Subcutaneous abdominal adipose tissue (tissue), 5 donors: ENCODE measurements around the gene DIPK1B.

Experiments
- H3K27ac ChIP-seq: one replicate; pipeline ENCODE4 v1.7.0; 2013; ENCODE audit warnings: low read depth, mild to moderate bottlenecking, inconsistent platforms, low read length, moderate library complexity
- H3K27me3 ChIP-seq, 5 donors: one replicate each; pipeline ENCODE4 v1.7.0; 2013; ENCODE audit warnings: low read length in 5 of 5, inconsistent platforms in 1 of 5; ENCODE audit not compliant: control insufficient read depth in 5 of 5, insufficient read depth in 4 of 5
- H3K36me3 ChIP-seq, 5 donors: one replicate each; pipeline ENCODE4 v1.7.0; 2013; ENCODE audit warnings: low read length in 5 of 5; ENCODE audit not compliant: control insufficient read depth in 5 of 5, insufficient read depth in 5 of 5
- H3K4me1 ChIP-seq, 5 donors: one replicate each; pipeline ENCODE4 v1.7.0; 2013; ENCODE audit warnings: low read length in 5 of 5, mild to moderate bottlenecking in 3 of 5, moderate library complexity in 1 of 5; ENCODE audit not compliant: control insufficient read depth in 5 of 5, insufficient read depth in 5 of 5
- H3K4me3 ChIP-seq, 5 donors: one replicate each; pipeline ENCODE4 v1.7.0; 2013; ENCODE audit warnings: low read length in 5 of 5, low read depth in 1 of 5
- H3K9ac ChIP-seq, 5 donors: one replicate each; pipeline ENCODE4 v1.7.0; 2013; ENCODE audit warnings: low read length in 5 of 5, mild to moderate bottlenecking in 4 of 5, moderate library complexity in 3 of 5
- H3K9me3 ChIP-seq, 5 donors: one replicate each; pipeline ENCODE4 v1.7.0; 2013; ENCODE audit warnings: low read length in 5 of 5; ENCODE audit not compliant: control insufficient read depth in 5 of 5
- donor health status: healthy.
- donor health status: healthy.
- donor health status: healthy.
- donor health status: healthy.
- donor health status: healthy.

The DIPK1B gene

DNA sequence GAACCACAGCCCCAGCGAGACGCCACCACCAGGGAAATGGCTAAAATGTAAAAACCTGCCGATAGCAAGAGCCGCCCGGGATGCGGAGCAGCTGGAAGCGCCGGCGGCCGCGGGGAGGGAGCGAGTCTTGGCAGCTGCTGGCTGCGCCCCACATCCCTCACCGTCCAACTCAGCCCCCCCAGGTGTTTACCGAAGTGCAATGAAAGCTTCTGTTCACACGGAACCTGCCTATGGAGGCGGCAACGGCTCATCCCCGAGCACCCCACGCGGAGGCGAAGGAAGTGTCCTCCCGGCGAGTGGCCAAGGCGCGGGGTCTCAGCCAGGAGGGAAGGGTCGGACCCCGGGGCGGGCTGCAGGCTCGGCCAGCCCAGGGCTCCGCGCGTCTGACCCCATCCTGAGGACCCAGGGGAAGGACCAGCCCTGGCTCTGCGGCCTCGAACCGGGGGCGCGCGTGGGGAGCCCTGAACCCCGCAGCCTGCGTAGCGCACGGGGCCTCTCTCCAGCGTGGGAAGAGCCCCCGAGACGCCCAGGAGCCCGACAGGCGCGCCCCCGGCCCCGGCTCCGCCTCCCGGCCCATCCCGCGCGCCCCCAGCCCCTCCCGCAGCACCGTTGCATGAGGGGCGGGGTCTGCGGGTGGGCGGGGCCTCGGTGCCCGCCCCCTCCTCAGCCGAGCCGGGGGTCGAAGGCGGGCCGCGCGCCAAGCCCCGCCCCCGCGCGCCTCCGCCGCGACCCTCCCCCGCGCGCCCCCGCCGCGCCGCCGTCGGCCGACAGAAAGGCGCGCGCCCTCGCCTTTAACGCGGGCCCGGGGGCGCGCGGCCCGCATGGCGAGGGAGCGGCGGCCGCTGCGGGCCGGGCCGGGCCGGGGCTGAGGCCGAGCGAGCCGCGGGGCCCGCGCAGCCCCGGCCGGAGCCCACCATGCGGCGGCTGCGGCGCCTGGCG lies at the start of gene DIPK1B:
Gene DIPK1B, plus strand, starts transcription at position 822 of the 939 bp plus-strand sequence. Its CDS starts 94 bp downstream, at position 916.
- H3K27ac ChIP-seq: peak within 1 kb of the TSS; percentile 85
- H3K9ac ChIP-seq: peak within 1 kb of the TSS in 3 of 5 donors; percentile 25 to 42 (median 39)
- peaks cover 0 to 5% (median 3%) of the 10 kb centered on the region in 5 donors for H3K27me3 ChIP-seq
- H3K9me3 ChIP-seq: no peaks in the 10 kb centered on the region
- no peaks in the 10 kb centered on the region for H3K36me3 ChIP-seq
- peak within 1 kb of the TSS in 3 of 5 donors; percentile 36 to 56 (median 47) for H3K4me3 ChIP-seq
- peaks cover 0 to 42% (median 39%) of the 10 kb centered on the region in 5 donors for H3K4me1 ChIP-seq

DNA sequence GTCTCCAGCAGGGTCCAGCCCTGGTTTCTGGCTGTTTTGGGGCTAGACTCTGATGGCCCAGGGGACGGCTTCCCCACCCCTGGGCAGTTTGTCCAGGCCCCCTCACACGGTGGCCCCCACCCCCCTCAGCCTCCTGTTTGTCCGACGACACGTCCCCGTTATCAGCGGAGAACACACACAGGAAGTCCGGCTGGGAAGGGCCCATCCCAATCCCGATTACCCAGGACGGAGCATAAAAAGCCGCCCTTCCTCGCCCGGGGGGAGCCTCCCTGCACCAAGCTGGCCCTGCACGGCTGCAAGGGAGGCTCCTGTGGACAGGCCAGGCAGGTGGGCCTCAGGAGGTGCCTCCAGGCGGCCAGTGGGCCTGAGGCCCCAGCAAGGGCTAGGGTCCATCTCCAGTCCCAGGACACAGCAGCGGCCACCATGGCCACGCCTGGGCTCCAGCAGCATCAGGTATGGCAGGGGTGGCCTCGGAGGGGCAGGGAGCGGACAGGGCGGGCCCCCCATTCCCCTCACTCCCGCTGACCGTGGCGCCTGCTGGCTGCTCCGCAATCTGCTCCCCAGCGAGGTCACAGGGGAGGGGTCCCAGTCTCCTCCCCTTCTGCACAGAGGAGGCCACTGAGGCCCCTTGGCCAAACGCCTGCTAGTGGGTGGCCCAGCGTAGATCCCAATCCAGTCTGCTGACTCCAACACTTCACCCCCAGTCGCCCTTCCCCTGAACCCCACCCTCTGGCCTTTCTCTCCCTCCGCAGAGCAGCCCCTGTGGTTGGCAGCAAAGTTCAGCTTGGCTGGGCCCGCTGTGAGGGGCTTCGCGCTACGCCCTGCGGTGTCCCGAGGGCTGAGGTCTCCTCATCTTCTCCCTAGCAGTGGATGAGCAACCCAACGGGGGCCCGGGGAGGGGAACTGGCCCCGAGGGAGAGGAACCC lies 49.5 kb upstream of the DIPK1B start, which contains the start of gene EGFL7:
Gene EGFL7, plus strand, starts transcription at position 261 of the 926 bp plus-strand sequence. CDS start 5,367 bp downstream, outside the sequence.
- Histone ChIP-seq H3K27ac (peak within 1 kb of the TSS; percentile 90), H3K27me3 (peaks cover 0 to 25% (median 9%) of the 10 kb centered on the region in 5 donors), H3K4me1 (peaks cover 0 to 61% (median 28%) of the 10 kb centered on the region in 5 donors), H3K36me3 (peaks cover 0 to 21% (median 7%) of the 10 kb centered on the region in 5 donors), H3K9ac (peak within 1 kb of the TSS in 4 of 5 donors; percentile 35 to 83 (median 57)), H3K9me3 (no peaks in the 10 kb centered on the region), H3K4me3 (peak within 1 kb of the TSS; percentile 42 to 92 (median 71))

DNA sequence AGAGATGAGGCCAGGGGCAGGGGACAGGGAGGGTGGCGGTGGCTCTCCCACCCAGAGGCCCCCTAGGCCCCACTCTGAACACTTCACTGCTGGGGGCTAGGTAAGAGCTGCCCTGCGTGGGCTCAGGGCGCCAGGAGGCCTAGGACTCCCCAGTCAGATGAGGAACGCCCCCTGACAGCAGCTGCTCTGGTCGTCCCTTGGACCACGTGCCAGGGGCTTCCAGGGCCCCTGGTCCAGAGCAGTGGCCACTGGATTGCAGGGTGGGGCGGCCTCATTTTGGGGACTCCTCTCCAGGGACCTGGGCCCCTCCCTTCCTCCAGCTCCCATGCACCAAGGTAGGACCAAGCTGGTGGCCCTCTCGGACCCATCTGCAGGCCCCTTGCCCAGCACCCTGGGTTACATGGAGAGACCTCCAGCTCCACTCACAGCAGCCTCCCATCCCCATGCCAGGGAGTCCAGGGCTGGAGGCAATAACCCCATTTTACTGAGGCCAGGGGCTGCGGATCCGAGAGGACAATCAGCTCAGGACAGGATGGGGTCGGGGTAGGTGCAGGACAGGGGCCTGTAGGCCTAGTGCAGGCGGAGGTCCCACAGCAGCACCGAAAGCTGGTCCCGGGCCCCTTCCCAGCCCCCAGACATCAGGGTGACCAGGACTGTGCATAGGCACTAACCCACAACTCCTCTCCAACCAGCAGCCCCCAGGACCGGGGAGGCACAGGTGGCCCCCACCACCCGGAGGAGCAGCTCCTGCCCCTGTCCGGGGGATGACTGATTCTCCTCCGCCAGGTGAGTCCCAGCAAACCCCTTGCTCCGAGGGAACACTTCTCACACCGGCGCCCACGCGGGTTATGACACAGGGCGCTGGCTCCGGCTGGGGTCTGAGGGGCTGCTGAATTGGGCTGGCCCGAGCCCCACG lies 48.1 kb upstream of the DIPK1B start:
- Histone ChIP-seq H3K27me3 (peaks cover 0 to 12% (median 0%) of the 10 kb centered on the region in 5 donors), H3K4me3 (peak overlapping the region; percentile 19 to 92 (median 71)), H3K4me1 (peaks cover 0 to 62% (median 28%) of the 10 kb centered on the region in 5 donors), H3K36me3 (peaks cover 0 to 33% (median 7%) of the 10 kb centered on the region in 5 donors), H3K9me3 (no peaks in the 10 kb centered on the region), H3K9ac (peak overlapping the region in 4 of 5 donors; percentile 35 to 83 (median 57)), H3K27ac (peak overlapping the region; percentile 90)

DNA sequence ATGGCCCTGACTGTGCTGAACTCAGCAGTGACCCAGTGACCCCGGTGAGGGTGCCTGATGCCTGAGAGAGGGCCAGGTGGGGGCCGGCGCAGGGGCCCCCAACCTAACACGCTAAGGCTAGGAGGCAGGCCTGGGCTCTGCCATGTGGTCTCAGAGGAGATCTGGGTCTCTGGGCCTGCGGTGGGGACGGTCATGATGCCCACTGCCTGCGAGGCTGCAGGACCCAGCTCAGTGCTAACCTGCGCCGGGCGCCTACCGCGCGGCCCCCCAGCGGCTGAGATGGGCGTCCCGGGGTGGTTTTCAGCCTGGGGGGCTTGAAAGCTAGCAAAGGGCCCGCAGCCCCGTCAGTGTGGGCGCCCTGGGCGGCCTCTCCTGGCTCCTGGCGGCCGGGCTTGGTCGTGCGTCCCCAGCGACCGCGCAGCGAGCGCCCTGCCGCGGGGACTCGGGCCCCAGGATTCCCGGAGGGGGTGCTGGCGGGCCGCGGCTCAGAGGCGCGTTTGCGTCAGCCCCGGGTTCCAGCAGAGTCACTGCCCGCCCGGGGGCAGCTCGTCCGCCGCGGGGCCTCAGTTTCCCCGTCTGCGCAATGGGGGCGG lies 47.2 kb upstream of the DIPK1B start:
- peak overlapping the region; percentile 90 for H3K27ac ChIP-seq
- no peaks in the 10 kb centered on the region for H3K9me3 ChIP-seq
- peak overlapping the region in 3 of 5 donors; percentile 52 to 83 (median 57) for H3K9ac ChIP-seq
- H3K36me3 ChIP-seq: peaks cover 0 to 41% (median 7%) of the 10 kb centered on the region in 5 donors
- peaks cover 0 to 65% (median 35%) of the 10 kb centered on the region in 5 donors for H3K4me1 ChIP-seq
- H3K4me3 ChIP-seq: peak overlapping the region in 4 of 5 donors; percentile 36 to 92 (median 72)
- H3K27me3 ChIP-seq: peaks cover 0 to 8% (median 0%) of the 10 kb centered on the region in 5 donors

DNA sequence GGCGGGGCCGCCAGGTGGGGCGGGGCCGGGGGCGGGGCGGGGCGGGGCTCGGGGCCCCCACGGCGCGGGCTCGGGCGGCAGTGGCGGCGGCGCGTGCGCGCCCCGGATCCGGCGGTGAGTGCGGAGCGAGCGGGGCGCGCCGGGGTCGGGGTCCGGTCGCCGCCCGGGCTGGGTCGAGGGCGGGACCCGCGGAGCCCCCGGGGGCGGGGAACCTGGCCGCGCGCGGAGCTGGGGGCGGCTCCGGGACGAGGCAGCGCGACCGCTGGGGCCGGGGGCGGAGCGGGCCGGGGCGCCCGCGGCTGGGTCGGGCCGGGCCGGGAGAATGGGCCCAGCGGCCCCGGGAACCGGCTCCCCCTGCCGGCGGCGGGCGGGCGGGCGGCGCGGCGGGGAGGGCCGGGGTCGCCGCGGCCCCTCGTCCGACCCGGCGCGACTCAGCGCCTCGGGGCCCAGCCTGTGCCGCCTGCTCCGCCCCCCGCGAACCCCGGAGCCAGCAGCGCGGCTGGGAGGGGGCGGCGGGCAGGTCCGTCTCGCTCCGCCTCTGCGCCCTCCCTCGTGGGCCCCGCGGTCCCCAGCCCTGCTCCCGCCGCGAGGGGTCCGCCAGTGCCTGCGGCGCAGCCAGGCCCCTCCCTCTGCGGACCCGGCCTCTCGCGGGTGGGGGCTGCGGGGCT lies 46.5 kb upstream of the DIPK1B start:
- Histone ChIP-seq H3K27ac (no peak overlapping the region), H3K36me3 (peaks cover 0 to 41% (median 9%) of the 10 kb centered on the region in 5 donors), H3K9ac (no peak overlapping the region), H3K27me3 (peaks cover 0 to 5% (median 0%) of the 10 kb centered on the region in 5 donors), H3K4me1 (peaks cover 0 to 65% (median 37%) of the 10 kb centered on the region in 5 donors), H3K4me3 (peak overlapping the region in 4 of 5 donors; percentile 24 to 92 (median 70)), H3K9me3 (no peaks in the 10 kb centered on the region)

DNA sequence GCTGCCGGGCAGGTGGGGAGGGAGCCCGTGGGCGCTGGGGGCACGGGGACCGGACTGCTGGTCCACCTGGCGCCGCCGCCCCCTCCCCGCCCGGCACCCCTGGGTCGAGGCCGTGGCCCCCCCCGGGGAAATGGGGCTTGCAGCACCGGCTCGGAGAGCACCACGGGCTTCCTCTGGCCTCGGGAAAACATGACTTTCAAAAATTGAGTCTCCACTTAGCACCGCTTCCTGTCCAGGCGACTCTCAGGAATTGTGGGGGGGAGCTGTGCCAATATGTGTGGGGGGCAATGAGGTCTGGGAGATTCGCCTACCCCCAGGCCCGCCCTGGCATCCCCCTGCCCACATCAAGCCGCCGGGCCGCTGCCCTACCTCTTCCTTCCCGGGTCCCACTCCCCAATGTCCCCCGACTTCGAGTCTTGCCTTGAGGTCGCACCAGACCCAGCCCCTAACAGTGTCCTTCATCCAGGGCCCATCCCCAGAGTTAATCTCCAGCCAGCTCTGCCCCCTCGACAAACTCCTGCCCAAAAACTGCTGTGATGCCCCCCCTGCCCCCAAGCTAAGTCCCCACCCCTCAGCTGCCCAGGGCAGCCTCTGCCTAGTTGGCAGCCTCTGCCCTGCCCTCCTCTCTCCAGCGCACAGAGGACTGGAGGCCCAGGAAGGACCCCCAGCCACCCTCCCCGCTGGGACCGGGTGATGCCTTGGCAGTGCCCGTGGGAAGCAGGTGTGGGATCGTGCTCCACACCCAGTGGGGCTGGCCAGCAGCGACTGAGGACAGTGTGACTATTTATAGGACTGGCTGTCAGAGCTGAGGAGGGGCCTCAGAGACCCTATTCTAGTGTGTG lies 45.8 kb upstream of the DIPK1B start:
- H3K4me1 ChIP-seq: peaks cover 0 to 66% (median 37%) of the 10 kb centered on the region in 5 donors
- peak overlapping the region; percentile 46 for H3K27ac ChIP-seq
- H3K36me3 ChIP-seq: peaks cover 0 to 41% (median 9%) of the 10 kb centered on the region in 5 donors
- peak overlapping the region; percentile 24 to 79 (median 68) for H3K4me3 ChIP-seq
- peak overlapping the region in 2 of 5 donors; percentile 52 to 61 for H3K9ac ChIP-seq
- peaks cover 0 to 5% (median 0%) of the 10 kb centered on the region in 5 donors for H3K27me3 ChIP-seq
- H3K9me3 ChIP-seq: no peaks in the 10 kb centered on the region

DNA sequence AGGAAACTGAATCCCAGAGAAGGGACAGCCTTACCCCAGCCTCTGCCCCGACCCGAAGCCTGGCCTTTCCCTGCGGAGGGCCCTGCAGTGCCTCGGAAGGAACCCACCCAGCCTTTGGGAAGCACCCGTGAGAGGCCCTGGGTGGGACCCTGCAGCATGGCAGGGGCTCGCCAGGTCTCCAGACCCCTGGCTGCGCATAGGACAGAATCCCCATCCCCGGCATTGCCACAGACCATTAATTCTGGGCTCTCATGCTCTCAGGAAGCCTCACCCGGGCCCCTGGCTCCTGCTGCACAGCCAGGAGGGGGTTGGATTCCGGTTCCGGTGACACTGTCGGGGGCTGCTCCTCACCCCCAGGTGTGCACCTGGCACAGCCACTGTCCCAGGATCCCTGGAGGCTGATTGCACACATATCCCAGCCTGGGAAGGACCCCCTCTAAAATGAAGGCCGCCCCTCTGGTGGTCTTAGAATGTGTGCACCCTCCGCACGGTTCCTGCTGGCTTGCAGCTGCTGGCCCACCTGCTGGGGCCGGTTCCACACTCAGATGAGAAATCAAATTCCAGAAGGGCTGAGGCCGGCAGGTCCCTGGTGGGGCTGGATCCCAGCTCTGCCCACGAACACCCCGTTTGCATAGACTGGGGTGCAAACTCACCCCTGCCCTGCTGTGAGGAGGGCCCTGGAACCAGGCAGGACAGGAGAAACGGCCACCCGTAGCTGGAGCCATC lies 45.0 kb upstream of the DIPK1B start:
- Histone ChIP-seq H3K36me3 (peaks cover 0 to 45% (median 12%) of the 10 kb centered on the region in 5 donors), H3K4me1 (peaks cover 0 to 68% (median 37%) of the 10 kb centered on the region in 5 donors), H3K27ac (peak overlapping the region; percentile 46), H3K27me3 (peaks cover 0 to 2% (median 0%) of the 10 kb centered on the region in 5 donors), H3K4me3 (peak overlapping the region in 4 of 5 donors; percentile 16 to 79 (median 70)), H3K9ac (peak overlapping the region in 2 of 5 donors; percentile 52 to 61), H3K9me3 (no peaks in the 10 kb centered on the region)
